Sigmoid colon (tissue), 7 donors: ENCODE results near the gene PON1. TPM values are rescaled to one million over a fixed set of nuclear protein-coding genes. Genes with fewer than 3 reads are reported as not detected.

ENCODE experiments used
- DNase-seq: peaks from one replicate; pipeline ENCODE4 v3.0.0-alpha.2; 2019
- H3K27ac ChIP-seq, 4 donors: fragments of 200-600 bp; sonication (generic); one replicate each; pipeline ENCODE4 v1.5.1; 2016 to 2019; ENCODE audit warnings: mild to moderate bottlenecking in 1 of 4
- H3K27me3 ChIP-seq, 3 donors: fragments of 200-600 bp; sonication (generic); one replicate each; pipeline ENCODE4 v1.5.1; 2019; ENCODE audit warnings: mild to moderate bottlenecking in 1 of 3
- H3K36me3 ChIP-seq, 4 donors: fragments of 200-600 bp; sonication (generic); one replicate each; pipeline ENCODE4 v1.5.1; 2016 to 2019
- H3K4me1 ChIP-seq, 4 donors: fragments of 200-600 bp; sonication (generic); one replicate each; pipeline ENCODE4 v1.5.1; 2017 to 2019
- H3K4me3 ChIP-seq, 4 donors: fragments of 200-600 bp; sonication (generic); one replicate each; pipeline ENCODE4 v1.5.1; 2017 to 2019; ENCODE audit warnings: mild to moderate bottlenecking in 2 of 4, moderate library complexity in 1 of 4
- H3K9me3 ChIP-seq, 4 donors: fragments of 200-600 bp in 3 of 4; sonication (generic) in 3 of 4; one replicate each; pipeline versions ENCODE4 v1.5.1 to v1.6.1; 2013 to 2019
- CTCF ChIP-seq, 4 experiments: fragments of 450-650 bp in 3 of 4; fragments of 200-600 bp in 1 of 4; IDR thresholded peaks; one replicate each; pipeline ENCODE4 v1.5.1; 2016 to 2019; ENCODE audit warnings: antibody characterized with exemption in 4 of 4, mild to moderate bottlenecking in 3 of 4, moderate library complexity in 2 of 4
- EP300 ChIP-seq, 4 donors: sonication (generic); formaldehyde crosslinking; IDR thresholded peaks; one replicate each; pipeline ENCODE4 v1.6.1; 2017; ENCODE audit warnings: antibody characterized with exemption in 4 of 4
- POLR2A ChIP-seq, 2 donors: fragments of 450-650 bp; IDR thresholded peaks; one replicate each; pipeline ENCODE4 v1.6.1; 2016; ENCODE audit warnings: antibody characterized with exemption in 2 of 2, mild to moderate bottlenecking in 2 of 2, moderate library complexity in 2 of 2
- POLR2AphosphoS5 ChIP-seq, 4 donors: sonication (generic); formaldehyde crosslinking; IDR thresholded peaks; one replicate each; pipeline ENCODE4 v1.6.1; 2017; ENCODE audit warnings: antibody characterized with exemption in 4 of 4
- WGBS, 2 donors: extraction: QIAGEN DNeasy Blood & Tissue Kit; methylation state at CpG; one replicate each; pipeline ENCODE4 v1.1.7; 2013; 5-methylcytosine and 5-hydroxymethylcytosine counted together
- intact Hi-C: fragments of 100-400 bp; cut with DNase I; formaldehyde crosslinking; loops from one replicate; pipeline ENCODE4 v1.15.1; 2023
- polyA plus RNA-seq, 3 donors: library from polyadenylated mRNA; stranded (reverse); fragments of 200-250 nt; gene quantifications; one replicate each; pipeline ENCODE4 v1.2.3, GENCODE V29; 2013
- total RNA-seq, 4 donors: library from RNA; depleted of rRNA; stranded (reverse); fragments of >200 nt; gene quantifications; one replicate each; pipeline ENCODE4 v1.1.0, GENCODE V29; 2016
- donor health status: healthy with polysubstance abuse.
- donor health status: Bipolar disorder and iron deficiency.
- donor health status: healthy.

Gene PON1
- under 1 TPM in 1 of 4 donors, not detected in 3; 0.16 TPM for total RNA-seq
- under 1 TPM in 1 of 3 donors, not detected in 2; 0.19 TPM for polyA plus RNA-seq

- TF ChIP-seq POLR2A (IDR thresholded peaks at IDR 0.05) (no peak), EP300 (IDR thresholded peaks at IDR 0.05) (no peak), CTCF (IDR thresholded peaks at IDR 0.05) (no peak), POLR2AphosphoS5 (IDR thresholded peaks at IDR 0.05) (no peak)
- Histone ChIP-seq H3K36me3 (no peaks in the 10 kb centered on the region), H3K4me3 (no peak within 1 kb of the TSS), H3K27ac (no peak within 1 kb of the TSS), H3K4me1 (no peaks in the 10 kb centered on the region), H3K9me3 (peaks cover 0 to 2% (median 0%) of the 10 kb centered on the region in 4 donors), H3K27me3 (peaks cover 0 to 17% (median 8%) of the 10 kb centered on the region in 3 donors)
- intact Hi-C loops = no loop called here
- no peak for DNase-seq
- WGBS, 2 donors = 17 to 24% methylated on average over 20 of the region's 20 CpGs
Observed at GRCh38 chr7:95324431-95324830, at the start of gene PON1. Gene PON1 (minus strand): TSS chr7:95324532. CDS start chr7:95324475, 57 bp downstream.

GRCh38 chr7:95373323-95373722 lies 49.0 kb upstream of the PON1 start:
- no peak overlapping the region for H3K27ac ChIP-seq
- H3K9me3 ChIP-seq = no peaks in the 10 kb centered on the region
- H3K27me3 ChIP-seq = no peaks in the 10 kb centered on the region
- H3K4me3 ChIP-seq = no peak overlapping the region
- intact Hi-C loops = no loop called here
- 81 to 88% methylated on average over 4 of the region's 4 CpGs for WGBS, 2 donors
- no peak for DNase-seq
- TF ChIP-seq EP300 (IDR thresholded peaks at IDR 0.05) (no peak), CTCF (IDR thresholded peaks at IDR 0.05) (no peak), POLR2A (IDR thresholded peaks at IDR 0.05) (no peak), POLR2AphosphoS5 (IDR thresholded peaks at IDR 0.05) (no peak)
- no peaks in the 10 kb centered on the region for H3K4me1 ChIP-seq
- no peaks in the 10 kb centered on the region for H3K36me3 ChIP-seq

- H3K4me1 ChIP-seq = no peaks in the 10 kb centered on the region
- no peaks in the 10 kb centered on the region for H3K36me3 ChIP-seq
- WGBS, 2 donors = 72 to 87% methylated on average over 3 of the region's 3 CpGs
- H3K9me3 ChIP-seq = no peaks in the 10 kb centered on the region
- DNase-seq = no peak
- no peaks in the 10 kb centered on the region for H3K27me3 ChIP-seq
- no peak overlapping the region for H3K4me3 ChIP-seq
- no peak overlapping the region for H3K27ac ChIP-seq
- no peak for TF ChIP-seq POLR2AphosphoS5 (IDR thresholded peaks at IDR 0.05)
- no peak for TF ChIP-seq POLR2A (IDR thresholded peaks at IDR 0.05)
- no peak for TF ChIP-seq EP300 (IDR thresholded peaks at IDR 0.05)
- TF ChIP-seq CTCF (IDR thresholded peaks at IDR 0.05) = no peak
- intact Hi-C loops = no loop called here
Observed at GRCh38 chr7:95368235-95368634, 43.9 kb upstream of the PON1 start.

GRCh38 chr7:95367606-95368005 lies 43.3 kb upstream of the PON1 start:
- WGBS, 2 donors = 81 to 92% methylated on average over 1 of the region's 1 CpG
- Histone ChIP-seq H3K27ac (no peak overlapping the region), H3K4me1 (no peaks in the 10 kb centered on the region), H3K4me3 (no peak overlapping the region), H3K9me3 (no peaks in the 10 kb centered on the region), H3K27me3 (no peaks in the 10 kb centered on the region), H3K36me3 (no peaks in the 10 kb centered on the region)
- TF ChIP-seq POLR2A (IDR thresholded peaks at IDR 0.05) (no peak), EP300 (IDR thresholded peaks at IDR 0.05) (no peak), CTCF (IDR thresholded peaks at IDR 0.05) (no peak), POLR2AphosphoS5 (IDR thresholded peaks at IDR 0.05) (no peak)
- no peak for DNase-seq
- intact Hi-C loops = no loop called here

GRCh38 chr7:95365151-95365550 lies 40.8 kb upstream of the PON1 start:
- intact Hi-C loops = no loop called here
- TF ChIP-seq EP300 (IDR thresholded peaks at IDR 0.05) = no peak
- no peak for TF ChIP-seq POLR2AphosphoS5 (IDR thresholded peaks at IDR 0.05)
- no peak for TF ChIP-seq CTCF (IDR thresholded peaks at IDR 0.05)
- TF ChIP-seq POLR2A (IDR thresholded peaks at IDR 0.05) = no peak
- DNase-seq = no peak
- Histone ChIP-seq H3K4me1 (no peaks in the 10 kb centered on the region), H3K4me3 (no peak overlapping the region), H3K36me3 (no peaks in the 10 kb centered on the region), H3K27ac (no peak overlapping the region), H3K27me3 (no peaks in the 10 kb centered on the region), H3K9me3 (no peaks in the 10 kb centered on the region)
- 94 to 100% methylated on average over 1 of the region's 1 CpG for WGBS, 2 donors
